Measurements from ENCODE around the gene RELN. TPM values are rescaled to one million over a fixed set of nuclear protein-coding genes. Genes with fewer than 3 reads are reported as not detected.

RELN gene
- total RNA-seq, 2 donors from 2014 or later = 1.1 to 1.4 TPM

DNA sequence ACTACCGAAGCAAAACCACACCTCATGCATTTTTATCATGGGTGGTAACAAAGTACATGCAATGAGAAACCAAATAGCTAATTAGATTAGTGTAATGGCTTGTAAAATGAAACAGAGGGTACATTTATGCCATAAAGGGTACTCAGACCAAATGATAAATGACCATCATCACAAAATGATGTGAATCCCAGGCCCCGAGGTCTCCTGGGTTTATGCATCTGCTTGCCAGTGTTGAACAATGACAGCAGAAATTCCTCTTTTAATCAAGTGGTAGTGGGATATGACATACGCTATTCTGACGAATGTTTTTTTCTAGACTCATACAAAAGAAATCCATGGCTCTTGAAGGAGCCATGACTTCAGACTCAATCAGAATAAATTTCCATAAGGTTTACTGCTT is 293.9 kb downstream of the RELN start:
- H3K27ac ChIP-seq = no peak overlapping the region
- no peaks in the 10 kb centered on the region for H3K9me3 ChIP-seq
- DNase-seq = no peak
- intact Hi-C loops (cut with DNase I) = no loop called here
- H3K27me3 ChIP-seq = no peaks in the 10 kb centered on the region
- no peak overlapping the region for H3K4me3 ChIP-seq
- no peak overlapping the region for H3K9ac ChIP-seq (ENCODE audit: low read depth in 2 of 2, low read length in 2 of 2)
- TF ChIP-seq, protein P1, sequence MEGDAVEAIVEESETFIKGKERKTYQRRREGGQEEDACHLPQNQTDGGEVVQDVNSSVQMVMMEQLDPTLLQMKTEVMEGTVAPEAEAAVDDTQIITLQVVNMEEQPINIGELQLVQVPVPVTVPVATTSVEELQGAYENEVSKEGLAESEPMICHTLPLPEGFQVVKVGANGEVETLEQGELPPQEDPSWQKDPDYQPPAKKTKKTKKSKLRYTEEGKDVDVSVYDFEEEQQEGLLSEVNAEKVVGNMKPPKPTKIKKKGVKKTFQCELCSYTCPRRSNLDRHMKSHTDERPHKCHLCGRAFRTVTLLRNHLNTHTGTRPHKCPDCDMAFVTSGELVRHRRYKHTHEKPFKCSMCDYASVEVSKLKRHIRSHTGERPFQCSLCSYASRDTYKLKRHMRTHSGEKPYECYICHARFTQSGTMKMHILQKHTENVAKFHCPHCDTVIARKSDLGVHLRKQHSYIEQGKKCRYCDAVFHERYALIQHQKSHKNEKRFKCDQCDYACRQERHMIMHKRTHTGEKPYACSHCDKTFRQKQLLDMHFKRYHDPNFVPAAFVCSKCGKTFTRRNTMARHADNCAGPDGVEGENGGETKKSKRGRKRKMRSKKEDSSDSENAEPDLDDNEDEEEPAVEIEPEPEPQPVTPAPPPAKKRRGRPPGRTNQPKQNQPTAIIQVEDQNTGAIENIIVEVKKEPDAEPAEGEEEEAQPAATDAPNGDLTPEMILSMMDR (IDR thresholded peaks at IDR 0.05) = no peak
- no peaks in the 10 kb centered on the region for H3K4me1 ChIP-seq
- no peaks in the 10 kb centered on the region for H3K36me3 ChIP-seq

- Histone ChIP-seq H3K9me3 (no peaks in the 10 kb centered on the region), H3K36me3 (no peaks in the 10 kb centered on the region), H3K9ac (ENCODE audit: low read depth in 2 of 2, low read length in 2 of 2) (no peak overlapping the region), H3K27me3 (no peaks in the 10 kb centered on the region), H3K4me3 (no peak overlapping the region), H3K4me1 (no peaks in the 10 kb centered on the region), H3K27ac (no peak overlapping the region)
- intact Hi-C loops (cut with DNase I) = no loop called here
- TF ChIP-seq, protein P1 (IDR thresholded peaks at IDR 0.05) = no peak
- no peak for DNase-seq
These were observed 295.2 kb downstream of the RELN start for GRCh38 chr7:103694304-103694703.

DNA sequence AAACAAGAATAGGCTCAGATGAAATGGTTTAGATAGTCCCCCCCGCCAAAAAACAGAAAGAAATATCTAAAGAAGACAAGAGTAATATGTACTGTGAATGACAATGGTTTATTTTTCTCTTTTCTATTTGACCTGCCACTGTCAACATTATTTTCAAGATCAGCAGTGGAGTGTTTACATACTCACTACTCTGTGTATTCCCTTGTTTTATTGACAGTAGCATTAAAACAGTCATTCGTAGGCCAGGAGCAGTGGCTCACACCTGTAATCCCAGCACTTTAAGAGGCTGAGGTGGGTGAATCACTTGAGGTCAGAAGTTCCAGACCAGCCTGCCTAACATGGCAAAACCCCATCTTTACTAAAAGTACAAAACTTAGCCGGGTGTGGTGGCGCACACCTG is 298.2 kb downstream of the RELN start:
- intact Hi-C loops (cut with DNase I) = no loop called here
- Histone ChIP-seq H3K27me3 (no peaks in the 10 kb centered on the region), H3K4me3 (no peak overlapping the region), H3K9ac (ENCODE audit: low read depth in 2 of 2, low read length in 2 of 2) (no peak overlapping the region), H3K9me3 (no peaks in the 10 kb centered on the region), H3K27ac (no peak overlapping the region), H3K36me3 (no peaks in the 10 kb centered on the region), H3K4me1 (no peaks in the 10 kb centered on the region)
- DNase-seq = no peak
- TF ChIP-seq, protein P1 (IDR thresholded peaks at IDR 0.05) = no peak

- Histone ChIP-seq H3K36me3 (no peaks in the 10 kb centered on the region), H3K27ac (no peak overlapping the region), H3K9me3 (no peaks in the 10 kb centered on the region), H3K4me3 (no peak overlapping the region), H3K27me3 (no peaks in the 10 kb centered on the region), H3K9ac (ENCODE audit: low read depth in 2 of 2, low read length in 2 of 2) (no peak overlapping the region), H3K4me1 (no peaks in the 10 kb centered on the region)
- intact Hi-C loops (cut with DNase I) = no loop called here
- TF ChIP-seq, protein P1 (IDR thresholded peaks at IDR 0.05) = no peak
- no peak for DNase-seq
These were observed 299.1 kb downstream of the RELN start for GRCh38 chr7:103690242-103690974.

DNA sequence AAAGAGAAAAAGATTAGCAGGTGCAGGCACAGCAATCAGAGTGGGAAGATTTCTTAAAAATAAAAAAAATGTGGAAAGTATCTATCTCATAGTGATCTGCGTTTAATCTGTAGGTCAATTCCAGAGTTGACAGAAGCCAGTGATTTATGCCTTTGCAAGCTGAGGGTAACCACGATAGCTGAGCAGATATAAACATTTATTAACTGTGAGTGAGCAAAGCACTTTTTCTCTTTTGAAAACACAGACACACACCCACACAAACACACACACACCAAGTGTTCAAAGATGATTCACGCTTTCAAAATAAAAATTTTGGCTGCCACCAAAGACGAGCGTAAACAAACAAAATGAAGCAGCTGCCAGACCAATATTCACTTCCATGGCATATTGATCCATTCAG is 300.2 kb downstream of the RELN start:
- no peaks in the 10 kb centered on the region for H3K27me3 ChIP-seq
- no peaks in the 10 kb centered on the region for H3K4me1 ChIP-seq
- no peak overlapping the region for H3K27ac ChIP-seq
- no peaks in the 10 kb centered on the region for H3K9me3 ChIP-seq
- DNase-seq = no peak
- no peaks in the 10 kb centered on the region for H3K36me3 ChIP-seq
- no peak overlapping the region for H3K9ac ChIP-seq (ENCODE audit: low read depth in 2 of 2, low read length in 2 of 2)
- intact Hi-C loops (cut with DNase I) = no loop called here
- no peak overlapping the region for H3K4me3 ChIP-seq
- TF ChIP-seq, protein P1 (IDR thresholded peaks at IDR 0.05) = no peak
